Measurements from ENCODE around the gene OPCML. TPM values are rescaled to one million over a fixed set of nuclear protein-coding genes. Genes with fewer than 3 reads are reported as not detected.

OPCML gene
- total RNA-seq, 1 experiment from 2014 or later, result not detected

- Histone ChIP-seq H3K9me3 (ENCODE audit: insufficient read depth, low read depth) (no peaks in the 10 kb centered on the region), H4K20me1 (ENCODE audit: insufficient read depth) (no peaks in the 10 kb centered on the region), H3K27me3 (ENCODE audit: insufficient read depth, low read depth) (no peaks in the 10 kb centered on the region), H3K4me2 (no peak overlapping the region), H3K4me1 (replicated peaks; ENCODE audit: insufficient read depth) (no peaks in the 10 kb centered on the region), H3K27ac (no peak overlapping the region), H3K79me2 (ENCODE audit: low read depth) (no peaks in the 10 kb centered on the region), H3K36me3 (ENCODE audit: low read depth) (no peaks in the 10 kb centered on the region), H3F3A (ENCODE audit: insufficient read depth, low read depth) (no peaks in the 10 kb centered on the region), H3K4me3 (no peak overlapping the region), H3K9me2 (ENCODE audit: insufficient read depth) (no peaks in the 10 kb centered on the region), H2AFZ (no peak overlapping the region)
- CTCF ChIA-PET, result no interaction called here
- no TSS peak for BruUV-seq (replicated peaks)
- no peak for TF ChIP-seq CTCF (conservative IDR thresholded peaks at IDR 0.05)
- TF ChIP-seq EZH2 (IDR thresholded peaks at IDR 0.05; ENCODE audit: low read depth), result no peak
- POLR2A ChIA-PET (ENCODE audit: unreplicated experiment), result no interaction called here
- intact Hi-C loops (cut with micrococcal nuclease; ENCODE audit: unreplicated experiment), result no loop called here
- DNase-seq, result no peak
These were observed 728.9 kb downstream of the OPCML start for GRCh38 chr11:132803436-132803835.

GRCh38 chr11:132802947-132803346, 729.4 kb downstream of the OPCML start:
- no peak overlapping the region for H3K27ac ChIP-seq
- H3K9me3 ChIP-seq (ENCODE audit: insufficient read depth, low read depth), result no peaks in the 10 kb centered on the region
- DNase-seq, result no peak
- no peaks in the 10 kb centered on the region for H3K9me2 ChIP-seq (ENCODE audit: insufficient read depth)
- ChIA-PET POLR2A (ENCODE audit: unreplicated experiment) (no interaction called here), CTCF (no interaction called here)
- H3K36me3 ChIP-seq (ENCODE audit: low read depth), result no peaks in the 10 kb centered on the region
- H3K27me3 ChIP-seq (ENCODE audit: insufficient read depth, low read depth), result no peaks in the 10 kb centered on the region
- no peaks in the 10 kb centered on the region for H3K79me2 ChIP-seq (ENCODE audit: low read depth)
- H4K20me1 ChIP-seq (ENCODE audit: insufficient read depth), result no peaks in the 10 kb centered on the region
- H3F3A ChIP-seq (ENCODE audit: insufficient read depth, low read depth), result no peaks in the 10 kb centered on the region
- no peaks in the 10 kb centered on the region for H3K4me1 ChIP-seq (replicated peaks; ENCODE audit: insufficient read depth)
- no peak overlapping the region for H2AFZ ChIP-seq
- H3K4me2 ChIP-seq, result no peak overlapping the region
- BruUV-seq (replicated peaks), result no TSS peak
- TF ChIP-seq EZH2 (IDR thresholded peaks at IDR 0.05; ENCODE audit: low read depth), result no peak
- no peak for TF ChIP-seq CTCF (conservative IDR thresholded peaks at IDR 0.05)
- H3K4me3 ChIP-seq, result no peak overlapping the region
- intact Hi-C loops (cut with micrococcal nuclease; ENCODE audit: unreplicated experiment), result no loop called here

- Histone ChIP-seq H3K9me3 (ENCODE audit: insufficient read depth, low read depth) (no peaks in the 10 kb centered on the region), H2AFZ (no peak overlapping the region), H4K20me1 (ENCODE audit: insufficient read depth) (no peaks in the 10 kb centered on the region), H3K4me3 (no peak overlapping the region), H3K36me3 (ENCODE audit: low read depth) (no peaks in the 10 kb centered on the region), H3K9me2 (ENCODE audit: insufficient read depth) (no peaks in the 10 kb centered on the region), H3K4me2 (no peak overlapping the region), H3K79me2 (ENCODE audit: low read depth) (no peaks in the 10 kb centered on the region), H3F3A (ENCODE audit: insufficient read depth, low read depth) (no peaks in the 10 kb centered on the region), H3K27ac (no peak overlapping the region), H3K27me3 (ENCODE audit: insufficient read depth, low read depth) (peaks cover 49% of the 10 kb centered on the region), H3K4me1 (replicated peaks; ENCODE audit: insufficient read depth) (no peaks in the 10 kb centered on the region)
- no TSS peak for BruUV-seq (replicated peaks)
- intact Hi-C loops (cut with micrococcal nuclease; ENCODE audit: unreplicated experiment), result no loop called here
- ChIA-PET CTCF (no interaction called here), POLR2A (ENCODE audit: unreplicated experiment) (no interaction called here)
- no peak for DNase-seq
- TF ChIP-seq EZH2 (IDR thresholded peaks at IDR 0.05; ENCODE audit: low read depth) (no peak), CTCF (conservative IDR thresholded peaks at IDR 0.05) (no peak)
These were observed 738.5 kb downstream of the OPCML start for GRCh38 chr11:132793831-132794230.

Measured in PC-9 (cell line).